ENCODE measurements around the gene CHRNA9. TPM values are rescaled to one million over a fixed set of nuclear protein-coding genes. Genes with fewer than 3 reads are reported as not detected.

The CHRNA9 gene
- total RNA-seq, 4 donors from 2014 or later, result 0.11 TPM; not detected in 3

GRCh38 chr4:40357738-40358137, 22.6 kb downstream of the CHRNA9 start:
- Histone ChIP-seq H3K4me3 (replicated peaks in 1 of 3) (no peak overlapping the region), H3K36me3 (no peaks in the 10 kb centered on the region), H3K27ac (no peak overlapping the region), H3K9me3 (no peaks in the 10 kb centered on the region), H3K27me3 (no peaks in the 10 kb centered on the region), H3K4me1 (peaks cover 1 to 3% of the 10 kb centered on the region in 2 donors)
- intact Hi-C loops (cut with DNase I), result no loop called here
- 89 to 92% methylated on average over 5 of the region's 5 CpGs for WGBS, 2 donors
- DNase-seq, result no peak
- TF ChIP-seq CTCF (IDR thresholded peaks at IDR 0.05), result no peak
- TF ChIP-seq POLR2A (IDR thresholded peaks at IDR 0.05), result no peak

- intact Hi-C loops (cut with DNase I), result no loop called here
- DNase-seq, result no peak
- H3K36me3 ChIP-seq, result no peaks in the 10 kb centered on the region
- no peaks in the 10 kb centered on the region for H3K27me3 ChIP-seq
- H3K4me1 ChIP-seq, result peaks cover 23 to 34% of the 10 kb centered on the region in 2 donors
- WGBS, 2 donors, result 95 to 96% methylated on average over 3 of the region's 3 CpGs
- TF ChIP-seq CTCF (IDR thresholded peaks at IDR 0.05) (no peak), POLR2A (IDR thresholded peaks at IDR 0.05) (no peak)
- no peak overlapping the region for H3K27ac ChIP-seq
- H3K4me3 ChIP-seq (replicated peaks in 1 of 3), result no peak overlapping the region
- H3K9me3 ChIP-seq, result no peaks in the 10 kb centered on the region
These were observed 26.2 kb downstream of the CHRNA9 start for GRCh38 chr4:40361338-40361737.

GRCh38 chr4:40363382-40363920, 28.3 kb downstream of the CHRNA9 start:
- intact Hi-C loops (cut with DNase I), result no loop called here
- 38 to 39% methylated on average over 9 of the region's 9 CpGs for WGBS, 2 donors
- H3K4me1 ChIP-seq, result peaks cover 25 to 39% of the 10 kb centered on the region in 2 donors
- peak overlapping the region; percentile 72 to 93 (median 87) for H3K27ac ChIP-seq
- no peaks in the 10 kb centered on the region for H3K9me3 ChIP-seq
- DNase-seq, result peak; percentile 85 to 86
- H3K27me3 ChIP-seq, result no peaks in the 10 kb centered on the region
- no peak overlapping the region for H3K4me3 ChIP-seq (replicated peaks in 1 of 3)
- no peaks in the 10 kb centered on the region for H3K36me3 ChIP-seq
- TF ChIP-seq CTCF (IDR thresholded peaks at IDR 0.05) (no peak), POLR2A (IDR thresholded peaks at IDR 0.05) (peak in 1 of 2 donors; percentile 8)

- H3K4me1 ChIP-seq, result peaks cover 25 to 39% of the 10 kb centered on the region in 2 donors
- peak overlapping the region; percentile 72 to 93 (median 87) for H3K27ac ChIP-seq
- H3K36me3 ChIP-seq, result no peaks in the 10 kb centered on the region
- H3K9me3 ChIP-seq, result no peaks in the 10 kb centered on the region
- TF ChIP-seq POLR2A (IDR thresholded peaks at IDR 0.05), result no peak
- TF ChIP-seq CTCF (IDR thresholded peaks at IDR 0.05), result no peak
- intact Hi-C loops (cut with DNase I), result no loop called here
- no peak for DNase-seq
- H3K4me3 ChIP-seq (replicated peaks in 1 of 3), result no peak overlapping the region
- H3K27me3 ChIP-seq, result no peaks in the 10 kb centered on the region
These were observed 28.8 kb downstream of the CHRNA9 start for GRCh38 chr4:40363945-40364344.

- intact Hi-C loops (cut with DNase I), result no loop called here
These were observed 30.6 kb downstream of the CHRNA9 start for GRCh38 chr4:40365766-40366165.

More at GRCh38 chr4:40365766-40366165, 30.6 kb downstream of the CHRNA9 start:
- Histone ChIP-seq H3K27ac (peak overlapping the region; percentile 72 to 93 (median 87)), H3K4me3 (replicated peaks in 1 of 3) (no peak overlapping the region), H3K9me3 (no peaks in the 10 kb centered on the region), H3K36me3 (no peaks in the 10 kb centered on the region), H3K27me3 (no peaks in the 10 kb centered on the region), H3K4me1 (peaks cover 25 to 39% of the 10 kb centered on the region in 2 donors)
- no peak for TF ChIP-seq CTCF (IDR thresholded peaks at IDR 0.05)
- no peak for TF ChIP-seq POLR2A (IDR thresholded peaks at IDR 0.05)
- DNase-seq, result no peak
- 75% methylated on average over 2 of the region's 2 CpGs for WGBS, 2 donors

All from thyroid gland (tissue), 4 donors.